ENCODE measurements around the gene GATAD2A.

The GATAD2A gene

GRCh38 chr19:19405971-19406877, 749 bp downstream of the GATAD2A start:
- TF ChIP-seq CTCF (IDR thresholded peaks at IDR 0.05) = no peak

- TF ChIP-seq CTCF (IDR thresholded peaks at IDR 0.05) = peak; percentile 58
Observed at GRCh38 chr19:19406878-19407632, 1.6 kb downstream of the GATAD2A start.

GRCh38 chr19:19407633-19407930, 2.1 kb downstream of the GATAD2A start:
- no peak for TF ChIP-seq CTCF (IDR thresholded peaks at IDR 0.05)

GRCh38 chr19:19409205-19409604, 3.7 kb downstream of the GATAD2A start:
- no peak for TF ChIP-seq CTCF (IDR thresholded peaks at IDR 0.05)

GRCh38 chr19:19409631-19410030, 4.2 kb downstream of the GATAD2A start:
- TF ChIP-seq CTCF (IDR thresholded peaks at IDR 0.05) = no peak

- TF ChIP-seq CTCF (IDR thresholded peaks at IDR 0.05) = no peak
Observed at GRCh38 chr19:19410553-19411550, 5.4 kb downstream of the GATAD2A start.

GRCh38 chr19:19416280-19416679, 10.8 kb downstream of the GATAD2A start:
- TF ChIP-seq CTCF (IDR thresholded peaks at IDR 0.05) = no peak

All from LNCAP (cell line).